ENCODE measurements around the gene PAOX. TPM values are rescaled to one million over a fixed set of nuclear protein-coding genes. Genes with fewer than 3 reads are reported as not detected.
"Not testable (repeated sequence)": the region's sequence is repeated elsewhere in the genome, so short reads cannot be mapped to it uniquely, and the experiment has no call there.

Gene PAOX
- total and polyA plus RNA-seq, 3 donors from 2014 or later: 24.8 to 91.5 (median 49.5) TPM

GRCh38 chr10:133405844-133406527, 26.9 kb downstream of the PAOX start:
- peaks cover 8% of the 10 kb centered on the region for H3K4me1 ChIP-seq
- no peaks in the 10 kb centered on the region for H3K36me3 ChIP-seq (ENCODE audit: low read depth, missing control alignments)
- no peak for DNase-seq
- H3K27me3 ChIP-seq: no peaks in the 10 kb centered on the region
- no peak for TF ChIP-seq CTCF (IDR thresholded peaks at IDR 0.05)
- H3K9me3 ChIP-seq: no peaks in the 10 kb centered on the region
- WGBS, 2 donors: 96 to 97% methylated on average over 8 of the region's 8 CpGs
- no peak overlapping the region for H3K4me3 ChIP-seq
- H3K27ac ChIP-seq: no peak overlapping the region
- intact Hi-C loops (cut with DNase I; ENCODE audit: low total_unique reads): no loop called here

- H3K36me3 ChIP-seq (ENCODE audit: low read depth, missing control alignments): no peaks in the 10 kb centered on the region
- 96 to 99% methylated on average over 7 of the region's 7 CpGs for WGBS, 2 donors
- H3K4me3 ChIP-seq: no peak overlapping the region
- intact Hi-C loops (cut with DNase I; ENCODE audit: low total_unique reads): no loop called here
- no peaks in the 10 kb centered on the region for H3K9me3 ChIP-seq
- H3K4me1 ChIP-seq: no peaks in the 10 kb centered on the region
- no peak for TF ChIP-seq CTCF (IDR thresholded peaks at IDR 0.05)
- TF ChIP-seq POLR2A (IDR thresholded peaks at IDR 0.05): no peak
- H3K27me3 ChIP-seq: no peaks in the 10 kb centered on the region
- no peak for DNase-seq
- H3K27ac ChIP-seq: no peak overlapping the region
Measured at GRCh38 chr10:133411523-133412380, 32.7 kb downstream of the PAOX start.

- Histone ChIP-seq H3K4me1 (no peaks in the 10 kb centered on the region), H3K27me3 (no peaks in the 10 kb centered on the region), H3K4me3 (no peak overlapping the region), H3K9me3 (no peaks in the 10 kb centered on the region), H3K36me3 (ENCODE audit: low read depth, missing control alignments) (no peaks in the 10 kb centered on the region), H3K27ac (no peak overlapping the region)
- intact Hi-C loops (cut with DNase I; ENCODE audit: low total_unique reads): no loop called here
- no peak for TF ChIP-seq CTCF (IDR thresholded peaks at IDR 0.05)
- no peak for TF ChIP-seq POLR2A (IDR thresholded peaks at IDR 0.05)
- no peak for DNase-seq
Measured at GRCh38 chr10:133412381-133412711, 33.3 kb downstream of the PAOX start.

- H3K27me3 ChIP-seq: not testable (repeated sequence)
Measured at GRCh38 chr10:133414401-133414800, 35.3 kb downstream of the PAOX start.

GRCh38 chr10:133415752-133416151, 36.7 kb downstream of the PAOX start:
- no peak overlapping the region for H3K27ac ChIP-seq
- DNase-seq: no peak
- WGBS, 2 donors: 91 to 95% methylated on average over 25 of the region's 25 CpGs
- no peaks in the 10 kb centered on the region for H3K9me3 ChIP-seq
- no peak overlapping the region for H3K4me3 ChIP-seq
- intact Hi-C loops (cut with DNase I; ENCODE audit: low total_unique reads): no loop called here
- no peaks in the 10 kb centered on the region for H3K36me3 ChIP-seq (ENCODE audit: low read depth, missing control alignments)
- no peak for TF ChIP-seq POLR2A (IDR thresholded peaks at IDR 0.05)
- TF ChIP-seq CTCF (IDR thresholded peaks at IDR 0.05): no peak
- H3K4me1 ChIP-seq: no peaks in the 10 kb centered on the region
- H3K27me3 ChIP-seq: no peaks in the 10 kb centered on the region

More at GRCh38 chr10:133414401-133414800, 35.3 kb downstream of the PAOX start:
- H3K27ac ChIP-seq; H3K36me3 ChIP-seq (ENCODE audit: low read depth, missing control alignments); H3K4me1 ChIP-seq; DNase-seq; H3K9me3 ChIP-seq; H3K4me3 ChIP-seq; intact Hi-C loops (cut with DNase I; ENCODE audit: low total_unique reads): not testable (repeated sequence)
- 98% methylated on average over 22 of the region's 23 CpGs; no CpG with 5 or more reads in 1 of the 2 donors for WGBS, 2 donors

Data from testis (tissue), 3 donors.